H1 (cell line): ENCODE measurements around the gene DDR2. TPM values are rescaled to one million over a fixed set of nuclear protein-coding genes. Genes with fewer than 3 reads are reported as not detected.

Experiments used
- CTCF ChIA-PET: fragments of 300-600 bp; sonication (Branson Sonifier 250); formaldehyde crosslinking; loops from one replicate; lab custom pipeline; 2021; ENCODE audit not compliant: partially characterized antibody; lab: Charles Lee
- POLR2A ChIA-PET: fragments of 300-600 bp; sonication (Branson Sonifier 250); formaldehyde crosslinking; loops from one replicate; lab custom pipeline; 2021; ENCODE audit warnings: inconsistent platforms; ENCODE audit not compliant: partially characterized antibody; lab: Charles Lee
- DNase-seq, 2 experiments: peaks; one replicate each; pipeline versions ENCODE4 v3.0.0 to v3.0.0-alpha.2; 2010 to 2022; ENCODE audit warnings: low spot score in 2 of 2, low read depth in 1 of 2, mixed read lengths in 1 of 2
- FAIRE-seq: peaks from 2 replicates; lab custom pipeline; 2011; peaks lifted over from hg19 to GRCh38; lab: Jason Lieb, UNC
- H2AFZ ChIP-seq: 2 replicates; pipeline ENCODE4 v1.8.1; 2012; ENCODE audit warnings: low read length, inconsistent platforms
- H2AK5ac ChIP-seq: 2 replicates; pipeline ENCODE4 v1.6.1; 2013; ENCODE audit warnings: low read depth, low read length
- H2BK120ac ChIP-seq: replicated peaks from 2 replicates; pipeline ENCODE3; 2013; ENCODE audit warnings: low read depth, low read length, inconsistent platforms
- H2BK12ac ChIP-seq: 2 replicates; pipeline ENCODE4 v1.6.1; 2013; ENCODE audit warnings: low read depth, low read length
- H2BK15ac ChIP-seq: 2 replicates; pipeline ENCODE4 v1.6.1; 2013; ENCODE audit warnings: low read length
- H2BK20ac ChIP-seq: 2 replicates; pipeline ENCODE4 v1.6.1; 2013; ENCODE audit warnings: low read length
- H2BK5ac ChIP-seq: 2 replicates; pipeline ENCODE4 v1.6.1; 2013; ENCODE audit warnings: low read depth, low read length
- H3K14ac ChIP-seq: 2 replicates; pipeline ENCODE4 v1.6.1; 2013; ENCODE audit warnings: inconsistent platforms; ENCODE audit not compliant: insufficient read length
- H3K18ac ChIP-seq: 2 replicates; pipeline ENCODE4 v1.6.1; 2013; ENCODE audit warnings: low read length; ENCODE audit errors: extremely low read depth
- H3K23ac ChIP-seq: 2 replicates; pipeline ENCODE4 v1.6.1; 2013; ENCODE audit warnings: inconsistent platforms; ENCODE audit not compliant: insufficient read length
- H3K23me2 ChIP-seq: 2 replicates; pipeline ENCODE4 v1.6.1; 2013; ENCODE audit warnings: low read depth, low read length
- H3K27ac ChIP-seq: 2 replicates; pipeline ENCODE4 v1.6.1; 2011; ENCODE audit warnings: low read depth, low read length, inconsistent platforms
- H3K27me3 ChIP-seq, 4 experiments: replicated peaks in 1 of 4; 1 replicate in 1 of 4; 2 replicates in 3 of 4; pipeline versions ENCODE4 v1.6.1 to v1.8.1; 2011 to 2013; ENCODE audit warnings: low read length in 3 of 4, mild to moderate bottlenecking in 3 of 4, inconsistent platforms in 2 of 4, mixed read lengths in 2 of 4, moderate library complexity in 1 of 4; ENCODE audit not compliant: control insufficient read depth in 3 of 4, insufficient read depth in 3 of 4; ENCODE audit errors: extremely low read depth in 1 of 4
- H3K36me3 ChIP-seq, 4 experiments: 2 replicates each; pipeline versions ENCODE4 v1.6.1 to v1.8.1; 2011 to 2013; ENCODE audit warnings: mild to moderate bottlenecking in 4 of 4, low read length in 3 of 4, moderate library complexity in 2 of 4, control low read depth in 1 of 4, inconsistent platforms in 1 of 4; ENCODE audit not compliant: insufficient read depth in 4 of 4, control insufficient read depth in 2 of 4
- H3K4ac ChIP-seq: replicated peaks from 2 replicates; pipeline ENCODE3; 2013; ENCODE audit warnings: low read length, low read depth, mixed read lengths, inconsistent platforms; ENCODE audit not compliant: insufficient read length
- H3K4me1 ChIP-seq, 4 experiments: replicated peaks in 1 of 4; 1 replicate in 1 of 4; 2 replicates in 3 of 4; pipeline versions ENCODE4 v1.6.1 to v1.8.1; 2011 to 2013; ENCODE audit warnings: low read length in 3 of 4, inconsistent platforms in 2 of 4, mixed read lengths in 1 of 4; ENCODE audit not compliant: insufficient read depth in 4 of 4, control insufficient read depth in 3 of 4
- H3K4me2 ChIP-seq, 2 experiments: 2 replicates each; pipeline versions ENCODE4 v1.6.1 to v1.8.1; 2011 to 2013; ENCODE audit warnings: low read depth in 2 of 2, low read length in 2 of 2, control low read depth in 1 of 2, inconsistent platforms in 1 of 2, mild to moderate bottlenecking in 1 of 2; ENCODE audit not compliant: insufficient read depth in 1 of 2
- H3K4me3 ChIP-seq, 4 experiments: fragments of 200-600, 300-600 bp in 1 of 4; sonication (generic), shearing (Covaris generic), sonication (Bioruptor Twin) in 1 of 4; 2 replicates each; pipeline versions ENCODE4 v1.5.1 to v1.8.1; 2011 to 2016; ENCODE audit warnings: low read length in 4 of 4, low read depth in 3 of 4, control low read depth in 2 of 4, inconsistent platforms in 2 of 4, mild to moderate bottlenecking in 2 of 4, mixed read lengths in 1 of 4, moderate library complexity in 1 of 4; ENCODE audit not compliant: insufficient read depth in 2 of 4; ENCODE audit errors: extremely low read depth in 1 of 4
- H3K56ac ChIP-seq: replicated peaks from 2 replicates; pipeline ENCODE3; 2013; ENCODE audit warnings: low read depth, mild to moderate bottlenecking, mixed read lengths, low read length, inconsistent platforms; ENCODE audit not compliant: insufficient read length
- H3K79me1 ChIP-seq: 2 replicates; pipeline ENCODE4 v1.6.1; 2013; ENCODE audit warnings: low read depth, low read length, control low read depth
- H3K79me2 ChIP-seq, 2 experiments: 2 replicates each; pipeline versions ENCODE4 v1.6.1 to v1.8.1; 2012 to 2013; ENCODE audit warnings: low read length in 2 of 2, mild to moderate bottlenecking in 2 of 2, inconsistent platforms in 1 of 2; ENCODE audit not compliant: insufficient read depth in 2 of 2, control insufficient read depth in 1 of 2
- H3K9ac ChIP-seq, 4 experiments: replicated peaks in 1 of 4; 1 replicate in 1 of 4; 2 replicates in 3 of 4; pipeline versions ENCODE4 v1.6.1 to v1.8.1; 2011 to 2013; ENCODE audit warnings: low read depth in 3 of 4, low read length in 3 of 4, control low read depth in 2 of 4, mild to moderate bottlenecking in 2 of 4, moderate library complexity in 2 of 4, inconsistent platforms in 1 of 4; ENCODE audit errors: extremely low read depth in 1 of 4
- H3K9me3 ChIP-seq, 2 experiments: 2 replicates each; pipeline versions ENCODE4 v1.6.1 to v1.8.1; 2012 to 2013; ENCODE audit warnings: mild to moderate bottlenecking in 2 of 2, moderate library complexity in 2 of 2, control low read depth in 1 of 2, inconsistent platforms in 1 of 2, low read depth in 1 of 2, low read length in 1 of 2, mixed read lengths in 1 of 2; ENCODE audit not compliant: insufficient read depth in 2 of 2
- H4K20me1 ChIP-seq, 2 experiments: replicated peaks in 1 of 2; 2 replicates each; pipeline versions ENCODE3 to v1.8.1; 2011 to 2013; ENCODE audit warnings: inconsistent platforms in 2 of 2, low read length in 2 of 2, mild to moderate bottlenecking in 1 of 2; ENCODE audit not compliant: insufficient read depth in 2 of 2, control insufficient read depth in 1 of 2
- H4K5ac ChIP-seq: 2 replicates; pipeline ENCODE4 v1.6.1; 2013; ENCODE audit warnings: low read length, low read depth, mixed read lengths, inconsistent platforms; ENCODE audit not compliant: insufficient read length
- H4K8ac ChIP-seq: 2 replicates; pipeline ENCODE4 v1.8.0; 2013; ENCODE audit warnings: mild to moderate bottlenecking, moderate library complexity, low read length, inconsistent platforms; ENCODE audit not compliant: insufficient read depth; ENCODE audit errors: extremely low read depth
- H4K91ac ChIP-seq: replicated peaks from 2 replicates; pipeline ENCODE3; 2013; ENCODE audit warnings: low read length, mixed read lengths, inconsistent platforms; ENCODE audit not compliant: insufficient read length
- BCL11A ChIP-seq, 2 experiments: IDR thresholded peaks; one replicate each; pipeline ENCODE4 v1.6.1; 2011; ENCODE audit warnings: low read depth in 2 of 2, low read length in 2 of 2, mild to moderate bottlenecking in 2 of 2
- CHD1 ChIP-seq: IDR thresholded peaks from 2 replicates; pipeline ENCODE4 v1.6.1; 2012; ENCODE audit warnings: low read depth, low read length, improper control_type of control experiment
- CREB1 ChIP-seq: IDR thresholded peaks from 2 replicates; pipeline ENCODE4 v1.6.1; 2012; ENCODE audit warnings: inconsistent platforms
- NANOG ChIP-seq: IDR thresholded peaks from 2 replicates; pipeline ENCODE4 v1.6.1; 2011; ENCODE audit warnings: low read length, low read depth, mild to moderate bottlenecking, inconsistent platforms; ENCODE audit not compliant: insufficient read depth, poor library complexity, severe bottlenecking
- SIRT6 ChIP-seq: IDR thresholded peaks from one replicate; pipeline ENCODE4 v1.7.1; 2012; ENCODE audit warnings: low read length, inconsistent platforms
- SIX5 ChIP-seq: IDR thresholded peaks from 2 replicates; pipeline ENCODE4 v1.6.1; 2011; ENCODE audit warnings: mild to moderate bottlenecking, low read depth, low read length
- TAF7 ChIP-seq: optimal IDR thresholded peaks from 2 replicates; pipeline ENCODE3; 2011; ENCODE audit warnings: low read depth, mild to moderate bottlenecking, inconsistent platforms, low read length, moderate library complexity, borderline replicate concordance
- WGBS, 2 experiments: shearing (Covaris generic) in 1 of 2; methylation state at CpG; one replicate each; pipeline versions ENCODE4 v1.1.6 to v1.1.7; 2013 to 2015; ENCODE audit warnings: low lambda C conversion rate in 2 of 2, mixed read lengths in 2 of 2, inconsistent platforms in 1 of 2, low coverage in 1 of 2, missing lambda C conversion rate in 1 of 2; ENCODE audit not compliant: insufficient replicate concordance in 2 of 2, insufficient coverage in 1 of 2, insufficient read length in 1 of 2; ENCODE audit errors: extremely low coverage in 1 of 2, missing lambda C conversion rate in 1 of 2; 5-methylcytosine and 5-hydroxymethylcytosine counted together
- polyA plus RNA-seq, 7 experiments: library from polyadenylated mRNA; depleted of rRNA in 3 of 7; stranded (reverse) in 5 of 7; unstranded in 2 of 7; fragments of >200 nt in 5 of 7; fragments of 200-250 nt in 2 of 7; gene quantifications; 1 replicate in 5 of 7; 2 replicates in 1 of 7; 4 replicates in 1 of 7; pipeline versions ENCODE4 v1.2.1 to v1.2.3, GENCODE V29; 2011 to 2013; ENCODE audit warnings: missing spikeins in 2 of 7, mixed read lengths in 2 of 7
- total RNA-seq: library from RNA; stranded (reverse); fragmentation: NEBNext Ultra II Directional; extraction: Animal tissue kit (Norgen Biotek cat#: 25700); gene quantifications from 2 replicates; pipeline ENCODE4 v1.2.1, GENCODE V29; 2021

The DDR2 gene
- total and polyA plus RNA-seq, 2 of the 8 experiments (the other 6 are each of a cell fraction or from before 2014, with no cell fraction given): 1.00 to 2.1 TPM

DNA sequence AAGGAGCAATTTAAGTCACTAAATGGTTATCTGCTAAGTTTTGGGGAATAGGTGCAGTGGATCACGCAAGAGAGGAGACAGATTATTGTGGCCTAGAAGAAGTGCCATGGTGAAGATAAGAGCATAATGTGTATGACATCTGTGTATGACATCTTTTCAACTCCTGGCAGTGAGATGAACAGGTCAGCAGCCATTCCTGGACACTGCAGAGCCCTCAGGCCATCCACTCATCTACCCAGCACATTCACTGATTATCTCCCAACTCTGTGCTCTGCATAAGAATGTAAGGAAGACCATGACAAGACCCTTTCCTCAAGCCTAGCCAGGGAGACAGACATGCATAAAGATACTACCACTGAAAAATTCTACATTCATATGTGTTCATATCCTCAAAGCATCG, 73.7 kb downstream of the DDR2 start:
- DNase-seq: no peak
- no peak overlapping the region for H4K8ac ChIP-seq
- no peak for TF ChIP-seq SIRT6
- no peak for TF ChIP-seq CHD1
- TF ChIP-seq NANOG: no peak
- TF ChIP-seq SIX5: no peak
- no peak for TF ChIP-seq CREB1
- TF ChIP-seq BCL11A (IDR thresholded peaks at IDR 0.05; ENCODE audit: low read depth in 2 of 2, low read length in 2 of 2): no peak
- TF ChIP-seq TAF7: no peak
- no peak overlapping the region for H2BK120ac ChIP-seq
- no peaks in the 10 kb centered on the region for H3K9me3 ChIP-seq
- H2AFZ ChIP-seq: no peak overlapping the region
- FAIRE-seq: no peak
- no peak overlapping the region for H3K4me2 ChIP-seq
- CTCF ChIA-PET: no interaction called here
- H3K9ac ChIP-seq: no peak overlapping the region
- no peak overlapping the region for H3K4me3 ChIP-seq
- no peak overlapping the region for H3K56ac ChIP-seq
- no peaks in the 10 kb centered on the region for H3K27me3 ChIP-seq
- no peak overlapping the region for H3K23ac ChIP-seq
- POLR2A ChIA-PET: no interaction called here
- no peak overlapping the region for H2BK15ac ChIP-seq
- no peaks in the 10 kb centered on the region for H3K79me2 ChIP-seq
- WGBS, 2 experiments: 76% methylated on average over 2 of the region's 2 CpGs; no CpG with 5 or more reads in 1 of the 2 experiments
- no peak overlapping the region for H2BK20ac ChIP-seq
- H2BK12ac ChIP-seq: no peak overlapping the region
- no peak overlapping the region for H2BK5ac ChIP-seq
- no peaks in the 10 kb centered on the region for H3K36me3 ChIP-seq
- H4K20me1 ChIP-seq: no peaks in the 10 kb centered on the region
- no peak overlapping the region for H4K91ac ChIP-seq
- H3K4me1 ChIP-seq: no peaks in the 10 kb centered on the region
- no peak overlapping the region for H3K4ac ChIP-seq
- no peak overlapping the region for H3K14ac ChIP-seq
- H3K79me1 ChIP-seq: no peaks in the 10 kb centered on the region
- H3K23me2 ChIP-seq: no peaks in the 10 kb centered on the region
- H3K18ac ChIP-seq: no peak overlapping the region
- no peak overlapping the region for H2AK5ac ChIP-seq
- H3K27ac ChIP-seq: no peak overlapping the region
- H4K5ac ChIP-seq: no peak overlapping the region
